Measurements from ENCODE around the gene PDE6A. TPM values are rescaled to one million over a fixed set of nuclear protein-coding genes. Genes with fewer than 3 reads are reported as not detected.

The PDE6A gene
- polyA plus RNA-seq, 2 of the 4 experiments (the other 2 are of a cell fraction): 0.28 to 0.35 TPM

DNA sequence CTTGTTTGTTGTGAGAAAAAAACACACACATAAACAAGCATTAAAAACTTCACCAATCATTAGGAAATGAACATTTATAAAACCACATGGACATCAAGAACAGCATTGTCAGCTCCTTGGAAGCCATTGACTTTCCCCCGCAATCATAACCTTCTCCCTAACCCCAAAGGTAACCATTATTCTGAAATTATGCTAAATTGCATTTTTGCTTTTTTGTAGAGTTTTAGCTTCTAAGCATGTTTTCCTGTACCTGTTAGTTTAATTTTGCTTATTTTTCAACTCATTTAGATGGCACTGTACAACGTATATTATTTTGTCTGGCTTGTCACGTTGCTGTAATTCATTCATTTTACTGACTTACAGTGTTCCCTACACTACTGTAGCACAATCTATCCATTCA, 36.8 kb downstream of the PDE6A start:
- Histone ChIP-seq H3K4me1 (0 out of 3 replicates have a peak, but pooled peaks cover 7% of the 10 kb centered on the region), H3K27ac (no peak overlapping the region), H3K4me3 (no peak overlapping the region), H3K9me3 (no peaks in the 10 kb centered on the region), H3K4me2 (no peak overlapping the region)
- ATAC-seq: no peak
- no peak for DNase-seq (ENCODE audit: low read depth in 1 of 2, low spot score in 1 of 2)
- WGBS (ENCODE audit: missing lambda C conversion rate): 79% methylated on average over 3 of the region's 3 CpGs
- ChIA-PET CTCF (interaction anchor here (1.0 to 1.9 kb wide), 5 partner anchors 9 to 54 kb away, joined by 3 to 6 read pairs (median 4); no protein-coding TSS in a partner anchor), POLR2A (no interaction called here)
- FAIRE-seq: no peak
- peak; percentile 74 for TF ChIP-seq MAFK (IDR thresholded peaks at IDR 0.05; ENCODE audit: partially characterized antibody)
- TF ChIP-seq ZSCAN20 (CRISPR knock-in tag; IDR thresholded peaks at IDR 0.05): no peak

DNA sequence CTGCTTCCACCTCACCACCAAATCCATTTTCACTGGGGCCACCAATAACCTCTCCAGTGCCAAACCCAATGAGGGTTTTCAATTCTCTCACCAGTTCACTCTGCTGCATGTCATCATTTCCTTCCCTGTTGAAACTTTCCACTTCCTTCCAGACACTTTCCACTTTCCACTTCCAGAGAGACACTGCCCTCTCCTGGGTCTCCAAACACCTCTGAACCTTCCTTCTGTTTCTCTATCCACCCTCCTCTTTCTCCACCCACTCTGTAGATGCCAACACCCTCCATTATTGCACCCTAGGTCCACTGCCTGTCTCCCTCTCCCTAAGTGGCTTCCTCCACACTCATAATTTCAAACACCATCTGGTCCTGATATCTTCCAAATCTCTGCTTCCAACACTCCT, 39.6 kb downstream of the PDE6A start:
- Histone ChIP-seq H3K9me3 (no peaks in the 10 kb centered on the region), H3K4me3 (no peak overlapping the region), H3K4me1 (0 out of 3 replicates have a peak, but pooled peaks cover 7% of the 10 kb centered on the region), H3K27ac (no peak overlapping the region; a peak in 1 of 6 replicates), H3K4me2 (no peak overlapping the region)
- DNase-seq (ENCODE audit: low read depth in 1 of 2, low spot score in 1 of 2) (no peak), FAIRE-seq (no peak), ATAC-seq (peak; percentile 54 to 69)
- CTCF ChIA-PET: interaction anchor here (1.4 kb wide), 2 partner anchors 11 to 68 kb away, joined by 4 read pairs; no protein-coding TSS in a partner anchor
- TF ChIP-seq, protein P1, sequence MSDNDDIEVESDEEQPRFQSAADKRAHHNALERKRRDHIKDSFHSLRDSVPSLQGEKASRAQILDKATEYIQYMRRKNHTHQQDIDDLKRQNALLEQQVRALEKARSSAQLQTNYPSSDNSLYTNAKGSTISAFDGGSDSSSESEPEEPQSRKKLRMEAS (IDR thresholded peaks at IDR 0.05): no peak
- 0 out of 5 replicates have a peak, but pooled peaks of 1 of the 2 experiments have one; percentile 13 for TF ChIP-seq RAD21 (conservative IDR thresholded peaks at IDR 0.05 in 1 of 2, IDR thresholded peaks at IDR 0.05 in 1 of 2)
- POLR2A ChIA-PET: no interaction called here

DNA sequence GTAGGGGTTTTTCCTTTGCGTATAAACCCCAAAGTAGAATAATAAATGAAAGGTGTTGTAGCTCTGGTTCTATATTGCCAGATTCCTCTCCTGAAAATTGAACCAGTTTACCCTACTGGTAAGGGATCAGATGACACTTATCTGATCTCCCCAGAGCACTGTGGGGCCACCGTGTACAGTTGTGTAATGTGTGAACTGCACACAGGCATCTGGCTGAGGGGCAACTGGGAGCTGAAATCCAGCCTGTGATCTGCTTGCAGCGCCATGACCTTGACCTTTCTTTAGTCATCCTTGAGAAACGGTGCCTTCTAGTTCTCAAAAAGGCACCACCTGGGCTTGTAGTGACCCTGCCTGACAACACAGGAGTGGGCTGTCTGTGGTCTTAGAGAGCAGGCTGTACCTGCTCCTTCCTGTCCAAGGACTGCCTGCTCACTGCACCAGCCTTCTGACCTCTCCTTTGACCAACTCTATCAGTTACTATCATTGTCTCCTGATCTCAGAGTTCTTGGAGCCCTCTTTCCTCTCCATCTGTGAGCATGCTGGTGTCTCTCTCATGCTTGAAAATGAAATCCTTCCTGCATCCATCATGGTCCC, 40.2 kb downstream of the PDE6A start:
- FAIRE-seq (no peak), DNase-seq (ENCODE audit: low read depth in 1 of 2, low spot score in 1 of 2) (no peak), ATAC-seq (peak; percentile 75 to 82; a peak in 5 of 6 replicates)
- Histone ChIP-seq H3K27ac (peak overlapping the region; percentile 4 to 19; a peak in 2 of 6 replicates), H3K4me1 (0 out of 3 replicates have a peak, but pooled peaks cover 7% of the 10 kb centered on the region), H3K4me3 (no peak overlapping the region), H3K4me2 (no peak overlapping the region), H3K9me3 (no peaks in the 10 kb centered on the region)
- 38% methylated on average over 4 of the region's 4 CpGs for WGBS (ENCODE audit: missing lambda C conversion rate)
- ChIA-PET POLR2A (no interaction called here), CTCF (interaction anchor here (1.0 to 1.4 kb wide), 3 partner anchors 11 to 65 kb away, joined by 3 to 8 read pairs (median 4); no protein-coding TSS in a partner anchor)
- TF ChIP-seq, protein P2, sequence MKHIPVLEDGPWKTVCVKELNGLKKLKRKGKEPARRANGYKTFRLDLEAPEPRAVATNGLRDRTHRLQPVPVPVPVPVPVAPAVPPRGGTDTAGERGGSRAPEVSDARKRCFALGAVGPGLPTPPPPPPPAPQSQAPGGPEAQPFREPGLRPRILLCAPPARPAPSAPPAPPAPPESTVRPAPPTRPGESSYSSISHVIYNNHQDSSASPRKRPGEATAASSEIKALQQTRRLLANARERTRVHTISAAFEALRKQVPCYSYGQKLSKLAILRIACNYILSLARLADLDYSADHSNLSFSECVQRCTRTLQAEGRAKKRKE (CRISPR knock-in tag; IDR thresholded peaks at IDR 0.05; ENCODE audit: low read depth): no peak
- TF ChIP-seq NR3C1 (IDR thresholded peaks at IDR 0.05) (no peak), TP53 (CRISPR knock-in tag; IDR thresholded peaks at IDR 0.05) (no peak), ZFP36 (IDR thresholded peaks at IDR 0.05; ENCODE audit: borderline replicate concordance, partially characterized antibody) (no peak), SREBF2 (IDR thresholded peaks at IDR 0.05) (no peak), CBX2 (IDR thresholded peaks at IDR 0.05; ENCODE audit: borderline replicate concordance, low read depth) (no peak), CHD4 (IDR thresholded peaks at IDR 0.05; ENCODE audit: borderline replicate concordance) (no peak), EHMT2 (IDR thresholded peaks at IDR 0.05; ENCODE audit: low read depth) (no peak), SMC3 (IDR thresholded peaks at IDR 0.05) (no peak)

DNA sequence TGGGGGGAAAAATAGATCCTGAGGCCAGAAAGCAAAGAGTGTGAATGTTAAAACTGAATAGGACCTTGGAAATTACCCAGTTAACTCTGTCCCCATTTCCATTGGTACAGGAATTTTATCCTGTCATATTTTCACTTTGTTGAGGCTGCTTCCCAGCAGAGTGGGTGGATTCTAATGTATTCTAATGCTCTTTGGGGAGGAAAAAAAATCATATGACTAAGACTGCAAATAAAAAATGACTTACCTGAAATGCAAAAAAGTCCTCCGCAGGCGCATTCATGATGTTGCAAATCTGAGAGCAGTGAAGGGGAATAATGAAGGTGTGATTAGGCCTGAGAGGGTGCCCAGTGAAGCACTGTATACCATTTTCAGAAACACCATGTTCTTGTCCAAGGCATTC, 41.2 kb downstream of the PDE6A start:
- ChIA-PET CTCF (interaction anchor here (1.0 to 2.4 kb wide), 6 partner anchors 10 to 87 kb away, joined by 4 to 10 read pairs (median 6); no protein-coding TSS in a partner anchor), POLR2A (no interaction called here)
- Histone ChIP-seq H3K4me2 (no peak overlapping the region), H3K4me1 (0 out of 3 replicates have a peak, but pooled peaks cover 7% of the 10 kb centered on the region), H3K27ac (no peak overlapping the region; a peak in 1 of 6 replicates), H3K4me3 (no peak overlapping the region), H3K9me3 (no peaks in the 10 kb centered on the region)
- 96% methylated on average over 2 of the region's 2 CpGs for WGBS (ENCODE audit: missing lambda C conversion rate)
- TF ChIP-seq FOSB (CRISPR knock-in tag; IDR thresholded peaks at IDR 0.05): no peak
- TF ChIP-seq, protein P3, sequence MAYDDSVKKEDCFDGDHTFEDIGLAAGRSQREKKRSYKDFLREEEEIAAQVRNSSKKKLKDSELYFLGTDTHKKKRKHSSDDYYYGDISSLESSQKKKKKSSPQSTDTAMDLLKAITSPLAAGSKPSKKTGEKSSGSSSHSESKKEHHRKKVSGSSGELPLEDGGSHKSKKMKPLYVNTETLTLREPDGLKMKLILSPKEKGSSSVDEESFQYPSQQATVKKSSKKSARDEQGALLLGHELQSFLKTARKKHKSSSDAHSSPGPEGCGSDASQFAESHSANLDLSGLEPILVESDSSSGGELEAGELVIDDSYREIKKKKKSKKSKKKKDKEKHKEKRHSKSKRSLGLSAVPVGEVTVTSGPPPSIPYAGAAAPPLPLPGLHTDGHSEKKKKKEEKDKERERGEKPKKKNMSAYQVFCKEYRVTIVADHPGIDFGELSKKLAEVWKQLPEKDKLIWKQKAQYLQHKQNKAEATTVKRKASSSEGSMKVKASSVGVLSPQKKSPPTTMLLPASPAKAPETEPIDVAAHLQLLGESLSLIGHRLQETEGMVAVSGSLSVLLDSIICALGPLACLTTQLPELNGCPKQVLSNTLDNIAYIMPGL (CRISPR knock-in tag; IDR thresholded peaks at IDR 0.05; ENCODE audit: borderline replicate concordance): no peak
- ATAC-seq (no peak), FAIRE-seq (no peak), DNase-seq (ENCODE audit: low read depth in 1 of 2, low spot score in 1 of 2) (no peak)

Data from A549 (cell line).